Measurements from ENCODE around the gene XRCC6.

GRCh38 chr22:41620589-41621098, 451 bp upstream of the XRCC6 start, which contains the start of gene DESI1:
- TF ChIP-seq, protein P1, sequence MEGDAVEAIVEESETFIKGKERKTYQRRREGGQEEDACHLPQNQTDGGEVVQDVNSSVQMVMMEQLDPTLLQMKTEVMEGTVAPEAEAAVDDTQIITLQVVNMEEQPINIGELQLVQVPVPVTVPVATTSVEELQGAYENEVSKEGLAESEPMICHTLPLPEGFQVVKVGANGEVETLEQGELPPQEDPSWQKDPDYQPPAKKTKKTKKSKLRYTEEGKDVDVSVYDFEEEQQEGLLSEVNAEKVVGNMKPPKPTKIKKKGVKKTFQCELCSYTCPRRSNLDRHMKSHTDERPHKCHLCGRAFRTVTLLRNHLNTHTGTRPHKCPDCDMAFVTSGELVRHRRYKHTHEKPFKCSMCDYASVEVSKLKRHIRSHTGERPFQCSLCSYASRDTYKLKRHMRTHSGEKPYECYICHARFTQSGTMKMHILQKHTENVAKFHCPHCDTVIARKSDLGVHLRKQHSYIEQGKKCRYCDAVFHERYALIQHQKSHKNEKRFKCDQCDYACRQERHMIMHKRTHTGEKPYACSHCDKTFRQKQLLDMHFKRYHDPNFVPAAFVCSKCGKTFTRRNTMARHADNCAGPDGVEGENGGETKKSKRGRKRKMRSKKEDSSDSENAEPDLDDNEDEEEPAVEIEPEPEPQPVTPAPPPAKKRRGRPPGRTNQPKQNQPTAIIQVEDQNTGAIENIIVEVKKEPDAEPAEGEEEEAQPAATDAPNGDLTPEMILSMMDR (IDR thresholded peaks at IDR 0.05), result no peak
- no peak for TF ChIP-seq EZH2 (IDR thresholded peaks at IDR 0.05)
